Measurements from ENCODE around the gene EXPH5.
"Not testable (repeated sequence)": the region's sequence is repeated elsewhere in the genome, so short reads cannot be mapped to it uniquely, and the experiment has no call there.

The EXPH5 gene

GRCh38 chr11:108586185-108586584, 7.4 kb downstream of the EXPH5 start:
- H3K4me3 ChIP-seq (ENCODE audit: low read depth, low read length); CTCF ChIA-PET; H3K27ac ChIP-seq (ENCODE audit: extremely low read depth, low read depth, low read length); POLR2A ChIA-PET; H3K4me1 ChIP-seq (ENCODE audit: control insufficient read depth, insufficient read depth, low read length); H3K9me3 ChIP-seq (ENCODE audit: control insufficient read depth, insufficient read depth, low read depth, low read length); H3K36me3 ChIP-seq (ENCODE audit: control insufficient read depth in 2 of 2, insufficient read depth in 1 of 2, low read length in 2 of 2): not testable (repeated sequence)

GRCh38 chr11:108584973-108585372, 8.6 kb downstream of the EXPH5 start:
- CTCF ChIA-PET, result no interaction called here

GRCh38 chr11:108580645-108581044, 12.9 kb downstream of the EXPH5 start:
- no peak overlapping the region for H3K27ac ChIP-seq (ENCODE audit: extremely low read depth, low read depth, low read length)
- H3K4me3 ChIP-seq (ENCODE audit: low read depth, low read length), result no peak overlapping the region
- TF ChIP-seq ZBTB8A (tag by site-specific recombination; IDR thresholded peaks at IDR 0.05) (no peak), ZNF148 (tag by site-specific recombination; IDR thresholded peaks at IDR 0.05; ENCODE audit: borderline replicate concordance) (no peak), ZNF555 (tag by site-specific recombination; conservative IDR thresholded peaks at IDR 0.05) (no peak), RBAK (tag by site-specific recombination; IDR thresholded peaks at IDR 0.05) (no peak), ZSCAN4 (tag by site-specific recombination; IDR thresholded peaks at IDR 0.05) (no peak), FEZF1 (tag by site-specific recombination; IDR thresholded peaks at IDR 0.05) (no peak), ZNF571 (tag by site-specific recombination; IDR thresholded peaks at IDR 0.05) (no peak), ZBTB1 (tag by site-specific recombination; IDR thresholded peaks at IDR 0.05) (no peak), ZNF843 (tag by site-specific recombination; IDR thresholded peaks at IDR 0.05) (no peak), ZNF292 (tag by site-specific recombination; IDR thresholded peaks at IDR 0.05; ENCODE audit: borderline replicate concordance, low read depth) (no peak), ZNF169 (tag by site-specific recombination; IDR thresholded peaks at IDR 0.05) (no peak), ZNF433 (tag by site-specific recombination; IDR thresholded peaks at IDR 0.05; ENCODE audit: low read depth) (no peak)
- ChIA-PET POLR2A (interaction anchor here (1.4 kb wide), 1 partner anchor 13 kb away, joined by 4 read pairs; the partner anchor contains the start of gene EXPH5), CTCF (interaction anchor here (1.0 kb wide), 1 partner anchor 15 kb away, joined by 3 read pairs; no protein-coding TSS in a partner anchor)
- H3K9me3 ChIP-seq (ENCODE audit: control insufficient read depth, insufficient read depth, low read depth, low read length), result no peaks in the 10 kb centered on the region
- no peaks in the 10 kb centered on the region for H3K36me3 ChIP-seq (ENCODE audit: control insufficient read depth in 2 of 2, insufficient read depth in 1 of 2, low read length in 2 of 2)
- no peaks in the 10 kb centered on the region for H3K4me1 ChIP-seq (ENCODE audit: control insufficient read depth, insufficient read depth, low read length)

More at GRCh38 chr11:108584973-108585372, 8.6 kb downstream of the EXPH5 start:
- Histone ChIP-seq H3K4me1 (ENCODE audit: control insufficient read depth, insufficient read depth, low read length) (no peaks in the 10 kb centered on the region), H3K36me3 (ENCODE audit: control insufficient read depth in 2 of 2, insufficient read depth in 1 of 2, low read length in 2 of 2) (no peaks in the 10 kb centered on the region), H3K4me3 (ENCODE audit: low read depth, low read length) (no peak overlapping the region), H3K27ac (ENCODE audit: extremely low read depth, low read depth, low read length) (no peak overlapping the region), H3K9me3 (ENCODE audit: control insufficient read depth, insufficient read depth, low read depth, low read length) (no peaks in the 10 kb centered on the region)
- POLR2A ChIA-PET, result no interaction called here
- no peak for TF ChIP-seq ZNF510 (tag by site-specific recombination; IDR thresholded peaks at IDR 0.05; ENCODE audit: insufficient replicate concordance)
- TF ChIP-seq ZBTB21 (tag by site-specific recombination; IDR thresholded peaks at IDR 0.05), result no peak
- no peak for TF ChIP-seq SALL2 (tag by site-specific recombination; IDR thresholded peaks at IDR 0.05; ENCODE audit: borderline replicate concordance)
- no peak for TF ChIP-seq SP7 (tag by site-specific recombination; IDR thresholded peaks at IDR 0.05)
- TF ChIP-seq ZNF23 (tag by site-specific recombination; IDR thresholded peaks at IDR 0.05; ENCODE audit: borderline replicate concordance), result no peak
- TF ChIP-seq ZNF664 (tag by site-specific recombination; IDR thresholded peaks at IDR 0.05), result no peak
- TF ChIP-seq ZNF202 (tag by site-specific recombination; IDR thresholded peaks at IDR 0.05; ENCODE audit: borderline replicate concordance), result no peak
- TF ChIP-seq ZNF658 (tag by site-specific recombination; IDR thresholded peaks at IDR 0.05), result no peak
- no peak for TF ChIP-seq ZNF473 (tag by site-specific recombination; IDR thresholded peaks at IDR 0.05)
- no peak for TF ChIP-seq ZNF837 (tag by site-specific recombination; IDR thresholded peaks at IDR 0.05)
- TF ChIP-seq ZNF785 (tag by site-specific recombination; IDR thresholded peaks at IDR 0.05), result no peak
- TF ChIP-seq ZNF155 (tag by site-specific recombination; IDR thresholded peaks at IDR 0.05), result no peak
- TF ChIP-seq ZNF549 (tag by site-specific recombination; IDR thresholded peaks at IDR 0.05), result no peak
- no peak for TF ChIP-seq ZNF433 (tag by site-specific recombination; IDR thresholded peaks at IDR 0.05; ENCODE audit: low read depth)
- no peak for TF ChIP-seq OVOL3 (tag by site-specific recombination; IDR thresholded peaks at IDR 0.05)
- no peak for TF ChIP-seq ZNF19 (tag by site-specific recombination; IDR thresholded peaks at IDR 0.05; ENCODE audit: low read depth)
- TF ChIP-seq ZSCAN23 (tag by site-specific recombination; IDR thresholded peaks at IDR 0.05), result no peak
